ENCODE measurements around the gene BTBD16. TPM values are rescaled to one million over a fixed set of nuclear protein-coding genes. Genes with fewer than 3 reads are reported as not detected.
A peak's percentile ranks its signal among the peaks of the same experiment; 100 is the strongest.

The BTBD16 gene
- total and polyA plus RNA-seq, 7 experiments from 2014 or later = not detected

GRCh38 chr10:122296363-122297120 lies 25.4 kb downstream of the BTBD16 start:
- POLR2A ChIA-PET = no interaction called here
- H3K27me3 ChIP-seq (ENCODE audit: control insufficient read depth in 2 of 2, insufficient read depth in 2 of 2, low read length in 2 of 2) = no peaks in the 10 kb centered on the region
- no peaks in the 10 kb centered on the region for H3K36me3 Mint-ChIP-seq
- no peak overlapping the region for H3K27ac Mint-ChIP-seq
- no peaks in the 10 kb centered on the region for H3K36me3 ChIP-seq (ENCODE audit: control insufficient read depth in 2 of 3, insufficient read depth in 3 of 3, low read length in 3 of 3)
- DNase-seq (no peak), ATAC-seq (no peak)
- H3K9me3 ChIP-seq (ENCODE audit: control insufficient read depth in 2 of 3, low read length in 3 of 3) = no peaks in the 10 kb centered on the region
- peaks cover 0 to 13% (median 8%) of the 10 kb centered on the region in 7 donors for H3K4me1 Mint-ChIP-seq
- no peak overlapping the region for H3K4me3 ChIP-seq (ENCODE audit: low read length)
- H3K4me3 Mint-ChIP-seq = no peak overlapping the region
- peaks cover 0 to 2% (median 0%) of the 10 kb centered on the region in 11 donors for H3K9me3 Mint-ChIP-seq
- peaks cover 0 to 5% (median 0%) of the 10 kb centered on the region in 5 donors for H3K27me3 Mint-ChIP-seq
- no peak overlapping the region for H3K27ac ChIP-seq (ENCODE audit: low read depth, low read length)
- H3K4me1 ChIP-seq (ENCODE audit: control insufficient read depth in 2 of 2, insufficient read depth in 2 of 2, low read length in 2 of 2) = no peaks in the 10 kb centered on the region
- CTCF ChIA-PET = interaction anchor here (0.9 to 1.1 kb wide), 3 partner anchors 259 to 272 kb away, joined by 3 read pairs; no protein-coding TSS in a partner anchor
- intact Hi-C loops (cut with micrococcal nuclease) = loop anchor here in 1 of 2 donors (10.0 kb wide), 1 partner anchor 408 kb away; no protein-coding TSS in a partner anchor

GRCh38 chr10:122297583-122297982 lies 26.5 kb downstream of the BTBD16 start:
- H3K36me3 Mint-ChIP-seq = no peaks in the 10 kb centered on the region
- H3K27ac Mint-ChIP-seq = no peak overlapping the region

GRCh38 chr10:122298206-122298597 lies 27.1 kb downstream of the BTBD16 start:
- no peak overlapping the region for H3K27ac Mint-ChIP-seq
- Histone ChIP-seq H3K4me1 (ENCODE audit: control insufficient read depth in 2 of 2, insufficient read depth in 2 of 2, low read length in 2 of 2) (no peaks in the 10 kb centered on the region), H3K36me3 (ENCODE audit: control insufficient read depth in 2 of 3, insufficient read depth in 3 of 3, low read length in 3 of 3) (no peaks in the 10 kb centered on the region), H3K27ac (ENCODE audit: low read depth, low read length) (no peak overlapping the region), H3K9me3 (ENCODE audit: control insufficient read depth in 2 of 3, low read length in 3 of 3) (no peaks in the 10 kb centered on the region), H3K27me3 (ENCODE audit: control insufficient read depth in 2 of 2, insufficient read depth in 2 of 2, low read length in 2 of 2) (no peaks in the 10 kb centered on the region), H3K4me3 (ENCODE audit: low read length) (no peak overlapping the region)
- no peaks in the 10 kb centered on the region for H3K36me3 Mint-ChIP-seq
- peaks cover 0 to 2% (median 0%) of the 10 kb centered on the region in 11 donors for H3K9me3 Mint-ChIP-seq
- H3K4me1 Mint-ChIP-seq = peaks cover 0 to 12% (median 8%) of the 10 kb centered on the region in 7 donors
- POLR2A ChIA-PET = no interaction called here
- H3K4me3 Mint-ChIP-seq = no peak overlapping the region
- H3K27me3 Mint-ChIP-seq = peaks cover 0 to 5% (median 0%) of the 10 kb centered on the region in 5 donors
- DNase-seq = no peak
- CTCF ChIA-PET = interaction anchor here (0.8 to 2.7 kb wide), 7 partner anchors 12 to 406 kb away, joined by 3 to 28 read pairs (median 4); no protein-coding TSS in a partner anchor
- ATAC-seq = no peak
- intact Hi-C loops (cut with micrococcal nuclease) = loop anchor here (1.0 to 10.0 kb wide), 5 partner anchors 44 to 407 kb away; no protein-coding TSS in a partner anchor

More at GRCh38 chr10:122297583-122297982, 26.5 kb downstream of the BTBD16 start:
- intact Hi-C loops (cut with micrococcal nuclease) = loop anchor here in 1 of 2 donors (10.0 kb wide), 1 partner anchor 407 kb away; no protein-coding TSS in a partner anchor
- peaks cover 0 to 13% (median 8%) of the 10 kb centered on the region in 7 donors for H3K4me1 Mint-ChIP-seq
- no peaks in the 10 kb centered on the region for H3K36me3 ChIP-seq (ENCODE audit: control insufficient read depth in 2 of 3, insufficient read depth in 3 of 3, low read length in 3 of 3)
- ATAC-seq (no peak), DNase-seq (no peak)
- H3K9me3 Mint-ChIP-seq = peaks cover 0 to 2% (median 0%) of the 10 kb centered on the region in 11 donors
- H3K4me3 Mint-ChIP-seq = no peak overlapping the region
- H3K9me3 ChIP-seq (ENCODE audit: control insufficient read depth in 2 of 3, low read length in 3 of 3) = no peaks in the 10 kb centered on the region
- H3K4me3 ChIP-seq (ENCODE audit: low read length) = no peak overlapping the region
- POLR2A ChIA-PET = no interaction called here
- no peaks in the 10 kb centered on the region for H3K27me3 ChIP-seq (ENCODE audit: control insufficient read depth in 2 of 2, insufficient read depth in 2 of 2, low read length in 2 of 2)
- no peak overlapping the region for H3K27ac ChIP-seq (ENCODE audit: low read depth, low read length)
- H3K27me3 Mint-ChIP-seq = peaks cover 0 to 5% (median 0%) of the 10 kb centered on the region in 5 donors
- no peaks in the 10 kb centered on the region for H3K4me1 ChIP-seq (ENCODE audit: control insufficient read depth in 2 of 2, insufficient read depth in 2 of 2, low read length in 2 of 2)
- CTCF ChIA-PET = interaction anchor here (0.7 to 2.7 kb wide), 3 partner anchors 39 to 269 kb away, joined by 3 to 28 read pairs (median 3); no protein-coding TSS in a partner anchor

GRCh38 chr10:122298598-122299301 lies 27.7 kb downstream of the BTBD16 start:
- Histone ChIP-seq H3K4me3 (ENCODE audit: low read length) (no peak overlapping the region), H3K27me3 (ENCODE audit: control insufficient read depth in 2 of 2, insufficient read depth in 2 of 2, low read length in 2 of 2) (no peaks in the 10 kb centered on the region), H3K36me3 (ENCODE audit: control insufficient read depth in 2 of 3, insufficient read depth in 3 of 3, low read length in 3 of 3) (no peaks in the 10 kb centered on the region), H3K27ac (ENCODE audit: low read depth, low read length) (no peak overlapping the region), H3K9me3 (ENCODE audit: control insufficient read depth in 2 of 3, low read length in 3 of 3) (no peaks in the 10 kb centered on the region), H3K4me1 (ENCODE audit: control insufficient read depth in 2 of 2, insufficient read depth in 2 of 2, low read length in 2 of 2) (no peaks in the 10 kb centered on the region)
- POLR2A ChIA-PET = no interaction called here
- Mint-ChIP-seq H3K4me3 (peak overlapping the region in 5 of 10 donors; percentile 27 to 63 (median 51)), H3K27ac (no peak overlapping the region), H3K9me3 (peaks cover 0 to 2% (median 0%) of the 10 kb centered on the region in 11 donors), H3K4me1 (peaks cover 0 to 10% (median 8%) of the 10 kb centered on the region in 7 donors), H3K36me3 (no peaks in the 10 kb centered on the region), H3K27me3 (peaks cover 0 to 5% (median 0%) of the 10 kb centered on the region in 5 donors)
- DNase-seq = peak; percentile 30 to 66 (median 53)
- CTCF ChIA-PET = interaction anchor here (0.6 to 2.7 kb wide), 11 partner anchors 13 to 406 kb away, joined by 3 to 28 read pairs (median 4); no protein-coding TSS in a partner anchor
- intact Hi-C loops (cut with micrococcal nuclease) = loop anchor here (1.0 to 10.0 kb wide), 5 partner anchors 44 to 406 kb away; no protein-coding TSS in a partner anchor
- peak; percentile 88 for ATAC-seq

- POLR2A ChIA-PET = no interaction called here
- H3K9me3 Mint-ChIP-seq = peaks cover 0 to 2% (median 0%) of the 10 kb centered on the region in 11 donors
- intact Hi-C loops (cut with micrococcal nuclease) = loop anchor here in 1 of 2 donors (10.0 kb wide), 1 partner anchor 405 kb away; no protein-coding TSS in a partner anchor
Measured at GRCh38 chr10:122299423-122300075, 28.5 kb downstream of the BTBD16 start.

More at GRCh38 chr10:122299423-122300075, 28.5 kb downstream of the BTBD16 start:
- Mint-ChIP-seq H3K27ac (no peak overlapping the region), H3K4me1 (peaks cover 0 to 10% (median 8%) of the 10 kb centered on the region in 7 donors), H3K4me3 (peak overlapping the region in 2 of 10 donors; percentile 38 to 61), H3K36me3 (no peaks in the 10 kb centered on the region), H3K27me3 (peaks cover 0 to 5% (median 0%) of the 10 kb centered on the region in 5 donors)
- CTCF ChIA-PET = interaction anchor here (0.6 to 2.7 kb wide), 9 partner anchors 24 to 405 kb away, joined by 3 to 28 read pairs (median 5); no protein-coding TSS in a partner anchor
- no peak overlapping the region for H3K4me3 ChIP-seq (ENCODE audit: low read length)
- H3K4me1 ChIP-seq (ENCODE audit: control insufficient read depth in 2 of 2, insufficient read depth in 2 of 2, low read length in 2 of 2) = no peaks in the 10 kb centered on the region
- no peak for DNase-seq
- no peaks in the 10 kb centered on the region for H3K27me3 ChIP-seq (ENCODE audit: control insufficient read depth in 2 of 2, insufficient read depth in 2 of 2, low read length in 2 of 2)
- H3K36me3 ChIP-seq (ENCODE audit: control insufficient read depth in 2 of 3, insufficient read depth in 3 of 3, low read length in 3 of 3) = no peaks in the 10 kb centered on the region
- no peaks in the 10 kb centered on the region for H3K9me3 ChIP-seq (ENCODE audit: control insufficient read depth in 2 of 3, low read length in 3 of 3)
- ATAC-seq = no peak
- H3K27ac ChIP-seq (ENCODE audit: low read depth, low read length) = no peak overlapping the region
